NCI-H2029 (cell line): ENCODE results near the gene ADCY7.

Experiments used
- DNase-seq: peaks from one replicate; lab custom pipeline; 2025; lab: John Stamatoyannopoulos, UW

The ADCY7 gene

GRCh38 chr16:50313596-50314478 lies 47.5 kb downstream of the ADCY7 start:
- no peak for DNase-seq

- no peak for DNase-seq
Observed at GRCh38 chr16:50314665-50315064, 48.3 kb downstream of the ADCY7 start.

- DNase-seq = no peak
Observed at GRCh38 chr16:50315346-50315997, 49.1 kb downstream of the ADCY7 start.

GRCh38 chr16:50316102-50316847 lies 49.9 kb downstream of the ADCY7 start:
- DNase-seq = no peak

GRCh38 chr16:50316848-50317630 lies 50.7 kb downstream of the ADCY7 start:
- DNase-seq = no peak

GRCh38 chr16:50318796-50319578 lies 52.6 kb downstream of the ADCY7 start:
- DNase-seq = no peak

GRCh38 chr16:50320310-50320709 lies 54.0 kb downstream of the ADCY7 start:
- DNase-seq = no peak

GRCh38 chr16:50322333-50322732 lies 56.0 kb downstream of the ADCY7 start:
- DNase-seq = no peak

- no peak for DNase-seq
Observed at GRCh38 chr16:50323335-50324011, 57.1 kb downstream of the ADCY7 start.

GRCh38 chr16:50324345-50324744 lies 58.0 kb downstream of the ADCY7 start:
- DNase-seq = no peak

GRCh38 chr16:50326264-50326663 lies 59.9 kb downstream of the ADCY7 start:
- DNase-seq = no peak

- no peak for DNase-seq
Observed at GRCh38 chr16:50326835-50327465, 60.6 kb downstream of the ADCY7 start.

GRCh38 chr16:50329446-50330189 lies 63.3 kb downstream of the ADCY7 start:
- DNase-seq = no peak

GRCh38 chr16:50331570-50331969 lies 65.2 kb downstream of the ADCY7 start:
- no peak for DNase-seq

GRCh38 chr16:50332599-50332998 lies 66.2 kb downstream of the ADCY7 start:
- DNase-seq = no peak

- DNase-seq = no peak
Observed at GRCh38 chr16:50334106-50334975, 68.0 kb downstream of the ADCY7 start.

GRCh38 chr16:50335196-50335958 lies 69.0 kb downstream of the ADCY7 start:
- DNase-seq = no peak

GRCh38 chr16:50336884-50337283 lies 70.5 kb downstream of the ADCY7 start:
- DNase-seq = no peak
